Measurements from ENCODE around the gene DENND1B. TPM values are rescaled to one million over a fixed set of nuclear protein-coding genes. Genes with fewer than 3 reads are reported as not detected.

DENND1B gene
- total and polyA plus RNA-seq, 5 donors from 2014 or later: 13.8 to 45.5 (median 18.1) TPM

- Mint-ChIP-seq H3K27me3 (no peaks in the 10 kb centered on the region), H3K36me3 (peaks cover 68% of the 10 kb centered on the region), H3K4me1 (peaks cover 0 to 19% (median 2%) of the 10 kb centered on the region in 4 donors), H3K27ac (no peak overlapping the region), H3K4me3 (no peak overlapping the region), H3K9me3 (peaks cover 2 to 34% (median 14%) of the 10 kb centered on the region in 7 donors)
- Histone ChIP-seq H3K36me3 (ENCODE audit: control insufficient read depth, insufficient read depth, low read length) (peaks cover 24% of the 10 kb centered on the region), H3K9me3 (ENCODE audit: control insufficient read depth in 2 of 2, low read length in 2 of 2) (peaks cover 11 to 20% of the 10 kb centered on the region in 2 experiments), H3K27me3 (ENCODE audit: control insufficient read depth, insufficient read depth, low read length) (no peaks in the 10 kb centered on the region), H3K27ac (ENCODE audit: insufficient read depth, low read length, poor library complexity, severe bottlenecking) (no peak overlapping the region), H3K4me1 (ENCODE audit: control insufficient read depth, insufficient read depth, low read length, poor library complexity, severe bottlenecking) (no peaks in the 10 kb centered on the region), H3K4me3 (ENCODE audit: low read depth, low read length) (no peak overlapping the region)
- peak in 1 of 3 donors; percentile 7 for DNase-seq
- no peak for ATAC-seq (ENCODE audit: low read depth in 2 of 2)
Measured at GRCh38 chr1:197567442-197567841, 207.8 kb downstream of the DENND1B start.

- Histone ChIP-seq H3K36me3 (ENCODE audit: control insufficient read depth, insufficient read depth, low read length) (peaks cover 17% of the 10 kb centered on the region), H3K4me1 (ENCODE audit: control insufficient read depth, insufficient read depth, low read length, poor library complexity, severe bottlenecking) (no peaks in the 10 kb centered on the region), H3K27ac (ENCODE audit: insufficient read depth, low read length, poor library complexity, severe bottlenecking) (no peak overlapping the region), H3K27me3 (ENCODE audit: control insufficient read depth, insufficient read depth, low read length) (no peaks in the 10 kb centered on the region), H3K9me3 (ENCODE audit: control insufficient read depth in 2 of 2, low read length in 2 of 2) (no peaks in the 10 kb centered on the region), H3K4me3 (ENCODE audit: low read depth, low read length) (no peak overlapping the region)
- Mint-ChIP-seq H3K27me3 (no peaks in the 10 kb centered on the region), H3K4me3 (no peak overlapping the region), H3K9me3 (peaks cover 0 to 2% (median 0%) of the 10 kb centered on the region in 7 donors), H3K36me3 (peaks cover 19% of the 10 kb centered on the region), H3K27ac (no peak overlapping the region), H3K4me1 (peaks cover 0 to 12% (median 5%) of the 10 kb centered on the region in 4 donors)
- DNase-seq: no peak
- no peak for ATAC-seq (ENCODE audit: low read depth in 2 of 2)
Measured at GRCh38 chr1:197561041-197561440, 214.2 kb downstream of the DENND1B start.

- Mint-ChIP-seq H3K4me3 (no peak overlapping the region), H3K4me1 (peaks cover 4 to 12% (median 9%) of the 10 kb centered on the region in 4 donors), H3K27ac (no peak overlapping the region), H3K9me3 (peaks cover 0 to 2% (median 0%) of the 10 kb centered on the region in 7 donors), H3K27me3 (no peaks in the 10 kb centered on the region), H3K36me3 (peaks cover 15% of the 10 kb centered on the region)
- H3K4me3 ChIP-seq (ENCODE audit: low read depth, low read length): no peak overlapping the region
- H3K27me3 ChIP-seq (ENCODE audit: control insufficient read depth, insufficient read depth, low read length): no peaks in the 10 kb centered on the region
- no peak overlapping the region for H3K27ac ChIP-seq (ENCODE audit: insufficient read depth, low read length, poor library complexity, severe bottlenecking)
- ATAC-seq (ENCODE audit: low read depth in 2 of 2) (no peak), DNase-seq (no peak)
- no peaks in the 10 kb centered on the region for H3K9me3 ChIP-seq (ENCODE audit: control insufficient read depth in 2 of 2, low read length in 2 of 2)
- no peaks in the 10 kb centered on the region for H3K4me1 ChIP-seq (ENCODE audit: control insufficient read depth, insufficient read depth, low read length, poor library complexity, severe bottlenecking)
- H3K36me3 ChIP-seq (ENCODE audit: control insufficient read depth, insufficient read depth, low read length): peaks cover 16% of the 10 kb centered on the region
Measured at GRCh38 chr1:197559655-197560054, 215.6 kb downstream of the DENND1B start.

- Histone ChIP-seq H3K27me3 (ENCODE audit: control insufficient read depth, insufficient read depth, low read length) (no peaks in the 10 kb centered on the region), H3K27ac (ENCODE audit: insufficient read depth, low read length, poor library complexity, severe bottlenecking) (no peak overlapping the region), H3K4me3 (ENCODE audit: low read depth, low read length) (no peak overlapping the region), H3K9me3 (ENCODE audit: control insufficient read depth in 2 of 2, low read length in 2 of 2) (no peaks in the 10 kb centered on the region), H3K4me1 (ENCODE audit: control insufficient read depth, insufficient read depth, low read length, poor library complexity, severe bottlenecking) (no peaks in the 10 kb centered on the region), H3K36me3 (ENCODE audit: control insufficient read depth, insufficient read depth, low read length) (peaks cover 14% of the 10 kb centered on the region)
- Mint-ChIP-seq H3K27ac (no peak overlapping the region), H3K4me1 (peaks cover 4 to 12% (median 9%) of the 10 kb centered on the region in 4 donors), H3K4me3 (no peak overlapping the region), H3K27me3 (no peaks in the 10 kb centered on the region), H3K36me3 (peaks cover 15% of the 10 kb centered on the region), H3K9me3 (peaks cover 0 to 2% (median 0%) of the 10 kb centered on the region in 7 donors)
- DNase-seq: no peak
- ATAC-seq (ENCODE audit: low read depth in 2 of 2): no peak
Measured at GRCh38 chr1:197559244-197559643, 216.0 kb downstream of the DENND1B start.

GRCh38 chr1:197557302-197557701 is 218.0 kb downstream of the DENND1B start:
- no peaks in the 10 kb centered on the region for H3K27me3 Mint-ChIP-seq
- no peak overlapping the region for H3K4me3 Mint-ChIP-seq
- Histone ChIP-seq H3K4me1 (ENCODE audit: control insufficient read depth, insufficient read depth, low read length, poor library complexity, severe bottlenecking) (no peaks in the 10 kb centered on the region), H3K4me3 (ENCODE audit: low read depth, low read length) (no peak overlapping the region), H3K27me3 (ENCODE audit: control insufficient read depth, insufficient read depth, low read length) (no peaks in the 10 kb centered on the region), H3K36me3 (ENCODE audit: control insufficient read depth, insufficient read depth, low read length) (peaks cover 18% of the 10 kb centered on the region), H3K27ac (ENCODE audit: insufficient read depth, low read length, poor library complexity, severe bottlenecking) (no peak overlapping the region), H3K9me3 (ENCODE audit: control insufficient read depth in 2 of 2, low read length in 2 of 2) (no peaks in the 10 kb centered on the region)
- no peaks in the 10 kb centered on the region for H3K9me3 Mint-ChIP-seq
- H3K27ac Mint-ChIP-seq: no peak overlapping the region
- DNase-seq (no peak), ATAC-seq (ENCODE audit: low read depth in 2 of 2) (no peak)
- peaks cover 6% of the 10 kb centered on the region for H3K36me3 Mint-ChIP-seq
- H3K4me1 Mint-ChIP-seq: peaks cover 2 to 11% (median 5%) of the 10 kb centered on the region in 4 donors

GRCh38 chr1:197553281-197553680 is 222.0 kb downstream of the DENND1B start:
- Mint-ChIP-seq H3K9me3 (no peaks in the 10 kb centered on the region), H3K27me3 (no peaks in the 10 kb centered on the region), H3K4me3 (no peak overlapping the region), H3K4me1 (peaks cover 2 to 11% (median 5%) of the 10 kb centered on the region in 4 donors), H3K36me3 (peaks cover 14% of the 10 kb centered on the region), H3K27ac (no peak overlapping the region)
- H3K4me1 ChIP-seq (ENCODE audit: control insufficient read depth, insufficient read depth, low read length, poor library complexity, severe bottlenecking): no peaks in the 10 kb centered on the region
- peaks cover 11% of the 10 kb centered on the region for H3K36me3 ChIP-seq (ENCODE audit: control insufficient read depth, insufficient read depth, low read length)
- no peak overlapping the region for H3K27ac ChIP-seq (ENCODE audit: insufficient read depth, low read length, poor library complexity, severe bottlenecking)
- no peaks in the 10 kb centered on the region for H3K9me3 ChIP-seq (ENCODE audit: control insufficient read depth in 2 of 2, low read length in 2 of 2)
- DNase-seq (no peak), ATAC-seq (ENCODE audit: low read depth in 2 of 2) (no peak)
- H3K27me3 ChIP-seq (ENCODE audit: control insufficient read depth, insufficient read depth, low read length): no peaks in the 10 kb centered on the region
- no peak overlapping the region for H3K4me3 ChIP-seq (ENCODE audit: low read depth, low read length)

DNA sequence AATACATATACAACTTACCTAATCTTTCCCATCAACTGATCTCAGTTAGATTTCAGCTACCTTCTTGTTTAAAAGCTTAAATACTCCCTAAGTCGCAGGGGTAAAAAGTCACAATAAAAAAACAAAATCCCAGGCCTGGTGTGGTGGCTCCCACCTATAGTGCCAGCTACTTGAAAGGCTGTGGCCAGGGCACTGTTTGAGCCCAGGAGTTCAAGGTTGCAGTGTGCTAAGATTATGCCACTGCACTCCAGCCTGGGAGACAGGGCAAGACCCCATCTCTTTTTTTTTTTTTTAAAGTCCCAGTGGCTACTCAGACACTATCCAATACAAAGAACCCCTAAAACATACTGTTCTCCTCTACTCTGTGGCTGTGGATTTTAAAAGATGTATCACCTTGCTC is 228.3 kb downstream of the DENND1B start:
- H3K9me3 Mint-ChIP-seq: no peaks in the 10 kb centered on the region
- H3K36me3 Mint-ChIP-seq: peaks cover 19% of the 10 kb centered on the region
- no peak for ATAC-seq (ENCODE audit: low read depth in 2 of 2)

GRCh38 chr1:197544553-197544952 is 230.7 kb downstream of the DENND1B start:
- Mint-ChIP-seq H3K27me3 (no peaks in the 10 kb centered on the region), H3K27ac (no peak overlapping the region), H3K4me1 (peaks cover 0 to 4% (median 0%) of the 10 kb centered on the region in 4 donors), H3K36me3 (peaks cover 21% of the 10 kb centered on the region), H3K9me3 (no peaks in the 10 kb centered on the region), H3K4me3 (no peak overlapping the region)
- no peaks in the 10 kb centered on the region for H3K27me3 ChIP-seq (ENCODE audit: control insufficient read depth, insufficient read depth, low read length)
- no peaks in the 10 kb centered on the region for H3K4me1 ChIP-seq (ENCODE audit: control insufficient read depth, insufficient read depth, low read length, poor library complexity, severe bottlenecking)
- ATAC-seq (ENCODE audit: low read depth in 2 of 2) (no peak), DNase-seq (no peak)
- H3K4me3 ChIP-seq (ENCODE audit: low read depth, low read length): no peak overlapping the region
- H3K27ac ChIP-seq (ENCODE audit: insufficient read depth, low read length, poor library complexity, severe bottlenecking): no peak overlapping the region
- H3K36me3 ChIP-seq (ENCODE audit: control insufficient read depth, insufficient read depth, low read length): peaks cover 16% of the 10 kb centered on the region
- no peaks in the 10 kb centered on the region for H3K9me3 ChIP-seq (ENCODE audit: control insufficient read depth in 2 of 2, low read length in 2 of 2)

More for the DNA sequence above, 228.3 kb downstream of the DENND1B start:
- Mint-ChIP-seq H3K27ac (no peak overlapping the region), H3K27me3 (no peaks in the 10 kb centered on the region), H3K4me1 (peaks cover 0 to 4% (median 0%) of the 10 kb centered on the region in 4 donors), H3K4me3 (no peak overlapping the region)
- H3K4me1 ChIP-seq (ENCODE audit: control insufficient read depth, insufficient read depth, low read length, poor library complexity, severe bottlenecking): no peaks in the 10 kb centered on the region
- H3K4me3 ChIP-seq (ENCODE audit: low read depth, low read length): no peak overlapping the region
- no peak for DNase-seq
- no peaks in the 10 kb centered on the region for H3K9me3 ChIP-seq (ENCODE audit: control insufficient read depth in 2 of 2, low read length in 2 of 2)
- no peaks in the 10 kb centered on the region for H3K27me3 ChIP-seq (ENCODE audit: control insufficient read depth, insufficient read depth, low read length)
- peaks cover 8% of the 10 kb centered on the region for H3K36me3 ChIP-seq (ENCODE audit: control insufficient read depth, insufficient read depth, low read length)
- no peak overlapping the region for H3K27ac ChIP-seq (ENCODE audit: insufficient read depth, low read length, poor library complexity, severe bottlenecking)
